Immature natural killer cell (primary cell): ENCODE data around the gene CMTM7. TPM values are rescaled to one million over a fixed set of nuclear protein-coding genes. Genes with fewer than 3 reads are reported as not detected.

Experiments used
- DNase-seq, 3 donors: peaks; one replicate each; pipeline ENCODE4 v3.0.0; 2022; ENCODE audit warnings: mixed read lengths in 1 of 3
- H3K27ac Mint-ChIP-seq, 6 donors: one replicate each; pipeline ENCODE4 v1.8.0; 2020; ENCODE audit warnings: mixed read lengths in 6 of 6, mild to moderate bottlenecking in 5 of 6, inconsistent platforms in 4 of 6, moderate library complexity in 3 of 6
- H3K27me3 Mint-ChIP-seq, 3 donors: one replicate each; pipeline ENCODE4 v1.8.0; 2020 to 2021; ENCODE audit warnings: low read depth in 3 of 3, mild to moderate bottlenecking in 3 of 3, mixed read lengths in 3 of 3, moderate library complexity in 3 of 3, inconsistent platforms in 1 of 3
- H3K36me3 Mint-ChIP-seq, 3 donors: one replicate each; pipeline ENCODE4 v1.8.0; 2020; ENCODE audit warnings: mixed read lengths in 3 of 3, inconsistent platforms in 2 of 3, mild to moderate bottlenecking in 2 of 3
- H3K4me1 Mint-ChIP-seq, 2 donors: one replicate each; pipeline ENCODE4 v1.8.0; 2020; ENCODE audit warnings: inconsistent platforms in 2 of 2, mild to moderate bottlenecking in 2 of 2, mixed read lengths in 2 of 2, moderate library complexity in 1 of 2
- H3K4me3 Mint-ChIP-seq, 5 donors: one replicate each; pipeline ENCODE4 v1.8.0; 2020; ENCODE audit warnings: mild to moderate bottlenecking in 5 of 5, mixed read lengths in 5 of 5, inconsistent platforms in 3 of 5, moderate library complexity in 3 of 5
- H3K9me3 Mint-ChIP-seq, 6 donors: one replicate each; pipeline ENCODE4 v1.8.0; 2020; ENCODE audit warnings: mild to moderate bottlenecking in 6 of 6, mixed read lengths in 6 of 6, inconsistent platforms in 4 of 6, moderate library complexity in 3 of 6
- polyA plus RNA-seq, 3 donors: library from polyadenylated mRNA; unstranded; fragments of 300-500 nt; fragmentation: Illumina TruSeq; gene quantifications; one replicate each; pipeline ENCODE4 v1.2.3, GENCODE V29; 2021

CMTM7 gene
- polyA plus RNA-seq, 3 donors from 2014 or later: 16.8 to 29.8 (median 28.2) TPM

DNA sequence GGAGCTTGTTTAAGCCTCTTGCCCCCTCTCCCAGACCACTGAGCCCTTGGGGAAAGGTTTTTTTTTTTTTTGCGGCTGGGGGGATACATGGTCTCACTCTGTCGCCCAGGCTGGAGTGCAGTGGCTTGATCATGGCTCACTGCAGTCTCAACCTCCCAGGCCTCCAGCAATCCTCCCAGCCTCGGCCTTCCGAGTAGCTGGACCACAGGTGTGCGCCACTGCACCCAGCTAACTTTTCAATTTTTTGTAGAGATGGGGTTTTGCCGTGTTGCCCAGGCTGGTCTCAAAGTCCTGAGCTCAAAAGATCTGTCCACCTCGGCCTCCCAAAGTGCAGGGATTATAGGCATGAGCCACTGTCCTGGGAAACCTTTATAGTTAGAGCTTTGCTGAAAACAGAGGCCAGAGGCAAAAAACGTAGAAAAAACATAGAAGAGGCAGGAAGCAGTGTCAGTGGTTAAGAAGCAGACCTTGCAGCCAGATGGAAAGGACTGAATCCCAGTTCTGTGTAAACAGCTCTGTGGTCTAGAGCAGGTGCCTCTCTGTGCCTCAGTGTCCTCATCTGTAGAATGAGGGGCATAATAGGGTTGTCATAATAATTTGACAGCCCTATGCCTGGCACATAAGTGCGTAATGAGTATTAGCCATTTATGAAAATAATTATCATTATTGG is 33.1 kb downstream of the CMTM7 start:
- peaks cover 1 to 2% (median 2%) of the 10 kb centered on the region in 3 donors for H3K27me3 Mint-ChIP-seq
- H3K27ac Mint-ChIP-seq: peak overlapping the region in 5 of 6 donors; percentile 47 to 74 (median 63)
- peak overlapping the region in 1 of 5 donors; percentile 66 for H3K4me3 Mint-ChIP-seq
- H3K9me3 Mint-ChIP-seq: no peaks in the 10 kb centered on the region
- no peaks in the 10 kb centered on the region for H3K36me3 Mint-ChIP-seq
- DNase-seq: no peak
- peaks cover 73 to 89% of the 10 kb centered on the region in 2 donors for H3K4me1 Mint-ChIP-seq

DNA sequence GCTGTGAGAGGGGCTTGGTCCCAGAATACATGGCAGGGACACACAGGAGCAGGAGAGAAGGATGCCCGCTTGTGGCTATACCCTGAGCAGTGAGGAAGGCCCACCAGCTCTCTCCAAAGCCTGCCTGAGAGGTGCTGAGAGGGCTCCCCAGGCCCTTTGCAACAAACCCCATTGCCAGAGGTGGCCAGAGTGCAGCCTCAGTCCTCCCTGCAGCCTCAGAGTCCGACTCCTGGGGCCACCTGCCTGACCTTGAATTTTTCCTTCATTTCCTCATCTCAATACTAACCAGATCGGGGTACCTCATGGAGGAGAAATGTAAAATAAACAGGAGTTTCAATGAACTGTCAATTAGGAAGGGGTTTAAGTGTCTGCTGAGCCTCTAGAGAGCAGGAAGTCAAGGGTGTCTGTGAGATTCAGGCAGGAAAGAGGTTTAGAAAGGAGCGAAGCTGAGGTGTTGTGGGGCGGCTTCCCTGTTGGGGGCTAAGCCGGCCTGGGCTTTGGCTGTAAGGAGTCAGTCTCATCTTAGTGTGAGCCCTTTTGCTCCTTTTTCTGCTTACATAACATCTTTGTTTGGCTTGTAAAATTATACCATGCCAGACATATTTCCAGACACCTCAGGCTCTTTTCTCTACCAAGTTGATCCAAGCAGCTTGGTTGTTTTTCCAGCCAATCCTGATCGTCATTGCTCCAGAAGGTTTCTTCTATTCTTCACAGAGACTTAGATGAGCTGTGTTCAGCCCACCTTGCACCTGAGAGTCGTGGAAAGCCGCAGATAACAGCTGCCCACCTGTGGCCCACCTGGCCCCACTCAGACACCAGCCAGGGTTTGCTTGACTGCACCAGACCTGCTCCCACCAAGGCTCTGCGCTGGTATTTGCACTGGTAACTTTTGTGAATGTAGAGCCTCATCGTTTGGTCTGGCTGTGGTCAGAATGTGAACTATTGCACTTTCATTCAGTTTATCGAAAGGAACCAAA is 36.7 kb downstream of the CMTM7 start:
- Mint-ChIP-seq H3K9me3 (no peaks in the 10 kb centered on the region), H3K27me3 (peaks cover 0 to 3% (median 2%) of the 10 kb centered on the region in 3 donors), H3K4me3 (peak overlapping the region; percentile 64 to 79 (median 77)), H3K36me3 (no peaks in the 10 kb centered on the region), H3K4me1 (peaks cover 86 to 91% of the 10 kb centered on the region in 2 donors), H3K27ac (peak overlapping the region; percentile 67 to 92 (median 92))
- DNase-seq: peak; percentile 57 to 65 (median 58)

DNA sequence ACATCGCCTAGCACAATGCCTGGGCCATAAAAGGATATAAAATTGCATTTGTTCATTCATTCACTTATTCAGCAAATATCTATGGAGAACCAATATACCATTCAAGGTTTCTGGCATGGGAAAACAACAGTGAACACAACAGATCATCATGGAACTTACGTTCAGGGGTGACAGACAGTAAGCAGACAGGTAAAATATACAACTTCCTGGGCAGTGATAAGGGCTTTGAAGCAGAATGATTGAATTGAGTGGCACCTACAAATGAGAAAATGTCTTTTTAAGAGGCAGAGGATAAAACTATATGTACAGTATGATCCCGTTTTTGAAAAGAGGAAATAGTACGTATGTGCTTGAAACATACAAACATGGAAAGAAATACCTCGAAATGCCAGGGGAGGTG is 39.2 kb downstream of the CMTM7 start:
- Mint-ChIP-seq H3K9me3 (no peaks in the 10 kb centered on the region), H3K27me3 (peaks cover 0 to 3% (median 3%) of the 10 kb centered on the region in 3 donors), H3K4me3 (peak overlapping the region in 2 of 5 donors; percentile 5 to 31), H3K27ac (peak overlapping the region; percentile 14 to 63 (median 34)), H3K4me1 (peaks cover 70 to 72% of the 10 kb centered on the region in 2 donors), H3K36me3 (no peaks in the 10 kb centered on the region)
- no peak for DNase-seq

DNA sequence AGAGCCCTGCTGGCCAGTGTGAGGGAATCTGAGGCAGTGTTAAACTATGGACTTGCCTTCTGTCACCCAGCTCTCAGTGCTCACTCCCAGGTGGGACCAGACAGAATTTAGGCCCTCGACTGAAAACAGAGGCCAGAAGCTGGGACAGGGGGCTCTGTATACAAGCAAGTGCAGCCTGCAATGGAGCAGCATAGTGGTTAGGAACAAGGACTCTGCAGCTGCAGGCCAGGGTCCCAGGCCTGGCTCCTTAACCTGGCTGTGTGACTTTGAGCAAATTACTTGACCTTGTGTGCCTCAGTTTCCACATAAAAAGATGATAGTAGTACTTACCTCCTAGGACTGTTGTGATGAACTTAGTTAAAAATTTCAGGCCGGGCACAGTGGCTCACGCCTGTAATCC is 39.8 kb downstream of the CMTM7 start:
- Mint-ChIP-seq H3K27me3 (peaks cover 0 to 3% (median 3%) of the 10 kb centered on the region in 3 donors), H3K36me3 (no peaks in the 10 kb centered on the region), H3K4me3 (no peak overlapping the region), H3K4me1 (peaks cover 64 to 68% of the 10 kb centered on the region in 2 donors), H3K9me3 (no peaks in the 10 kb centered on the region), H3K27ac (peak overlapping the region in 5 of 6 donors; percentile 29 to 87 (median 41))
- no peak for DNase-seq

DNA sequence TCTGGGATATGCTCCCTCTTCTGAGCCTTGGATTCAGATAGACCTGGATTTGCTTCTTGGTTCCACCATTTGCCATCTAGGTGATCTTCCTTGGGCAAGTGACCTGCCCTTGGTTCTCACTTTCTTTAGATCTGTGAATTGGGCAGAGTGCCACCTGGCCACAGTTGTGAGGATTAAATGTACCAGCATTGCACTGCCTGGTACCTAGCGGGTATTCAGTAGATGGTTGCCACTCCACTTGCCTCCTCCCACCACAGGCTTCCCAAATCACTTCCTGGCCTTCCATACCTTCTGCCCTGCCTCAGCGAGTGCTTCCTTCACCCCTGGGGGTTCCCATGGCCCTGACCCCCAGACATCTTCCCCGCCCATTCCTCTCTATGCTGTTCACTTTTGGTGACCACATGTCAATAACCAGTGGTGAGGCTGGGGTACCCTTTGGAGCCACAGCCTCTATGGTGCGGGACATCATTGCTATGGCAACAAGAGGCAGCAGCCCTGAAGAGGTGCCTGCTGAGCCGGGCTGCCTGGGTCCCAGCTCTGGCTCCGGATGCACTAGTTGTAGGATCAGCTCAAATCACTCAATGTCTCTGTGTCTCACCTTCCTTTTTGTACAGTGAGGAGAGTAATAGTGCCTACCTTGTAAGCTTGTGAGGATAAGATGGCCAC is 40.5 kb downstream of the CMTM7 start:
- no peaks in the 10 kb centered on the region for H3K9me3 Mint-ChIP-seq
- H3K27ac Mint-ChIP-seq: peak overlapping the region; percentile 87 to 96 (median 94)
- peak overlapping the region in 1 of 5 donors; percentile 72 for H3K4me3 Mint-ChIP-seq
- no peaks in the 10 kb centered on the region for H3K36me3 Mint-ChIP-seq
- DNase-seq: no peak
- H3K4me1 Mint-ChIP-seq: peaks cover 57 to 61% of the 10 kb centered on the region in 2 donors
- peaks cover 0 to 3% (median 3%) of the 10 kb centered on the region in 3 donors for H3K27me3 Mint-ChIP-seq

DNA sequence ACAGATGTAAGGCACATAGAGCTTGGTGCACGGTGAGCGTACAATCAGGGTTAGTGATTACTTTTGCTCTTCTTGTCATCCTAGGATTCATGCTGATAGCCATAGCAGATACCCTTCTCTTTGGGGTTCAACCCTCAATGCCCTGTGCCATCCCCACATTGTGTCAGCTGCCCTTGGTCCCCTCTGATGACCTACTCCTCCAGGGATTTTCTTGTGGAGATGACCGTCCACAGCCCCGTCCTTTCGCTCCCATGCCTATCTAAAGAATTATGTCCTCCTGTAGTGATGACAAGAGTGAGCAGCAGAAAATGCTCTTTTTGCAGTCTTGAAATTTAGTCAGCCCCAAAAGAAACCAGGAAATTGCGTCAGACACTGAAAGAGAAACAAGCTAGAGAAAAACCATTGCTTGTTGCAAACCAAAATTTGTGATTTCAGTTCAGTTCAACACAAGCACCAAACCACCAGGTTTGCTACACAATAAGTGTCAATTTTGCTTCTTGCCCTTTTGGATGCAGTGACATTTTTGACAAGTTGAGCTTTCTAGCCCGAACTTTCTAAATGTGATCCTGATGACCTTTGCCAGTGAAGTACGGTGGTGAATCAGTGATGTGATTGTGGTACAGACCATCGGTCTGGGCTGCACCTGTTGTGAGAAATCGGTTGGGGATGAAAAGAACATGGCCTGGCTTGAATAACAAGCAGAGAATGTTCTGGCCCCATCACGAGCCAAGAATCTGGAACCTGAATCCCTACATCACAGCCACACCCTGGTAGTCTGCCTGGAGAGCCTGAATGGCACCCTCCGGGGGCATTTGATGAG is 41.3 kb downstream of the CMTM7 start:
- Mint-ChIP-seq H3K36me3 (no peaks in the 10 kb centered on the region), H3K4me1 (peaks cover 50 to 53% of the 10 kb centered on the region in 2 donors), H3K4me3 (peak overlapping the region; percentile 25 to 85 (median 72)), H3K27ac (peak overlapping the region; percentile 87 to 96 (median 94)), H3K9me3 (no peaks in the 10 kb centered on the region), H3K27me3 (peaks cover 0 to 2% (median 1%) of the 10 kb centered on the region in 3 donors)
- peak; percentile 45 to 58 (median 53) for DNase-seq

DNA sequence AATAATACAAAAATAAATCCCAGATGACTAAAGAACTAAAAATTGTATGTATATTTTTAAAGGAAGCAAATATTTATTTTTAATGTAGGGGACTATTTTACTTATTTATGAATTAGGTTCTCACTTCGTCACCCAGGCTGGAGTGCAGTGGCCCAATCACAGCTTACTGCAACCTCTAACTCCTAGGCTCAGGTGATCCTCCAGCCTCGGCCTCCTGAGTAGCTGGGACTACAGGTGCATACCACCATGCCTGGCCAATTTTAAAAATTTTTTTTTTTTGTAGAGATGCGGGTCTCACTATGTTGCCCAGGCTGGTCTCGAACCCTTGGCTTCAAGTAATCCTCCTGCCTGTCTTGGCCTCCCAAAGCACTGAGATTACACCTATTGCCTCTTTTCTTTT is 42.6 kb downstream of the CMTM7 start:
- Mint-ChIP-seq H3K36me3 (no peaks in the 10 kb centered on the region), H3K27me3 (peaks cover 0 to 2% (median 1%) of the 10 kb centered on the region in 3 donors), H3K9me3 (no peaks in the 10 kb centered on the region), H3K27ac (no peak overlapping the region), H3K4me3 (no peak overlapping the region), H3K4me1 (peaks cover 41 to 43% of the 10 kb centered on the region in 2 donors)
- no peak for DNase-seq

DNA sequence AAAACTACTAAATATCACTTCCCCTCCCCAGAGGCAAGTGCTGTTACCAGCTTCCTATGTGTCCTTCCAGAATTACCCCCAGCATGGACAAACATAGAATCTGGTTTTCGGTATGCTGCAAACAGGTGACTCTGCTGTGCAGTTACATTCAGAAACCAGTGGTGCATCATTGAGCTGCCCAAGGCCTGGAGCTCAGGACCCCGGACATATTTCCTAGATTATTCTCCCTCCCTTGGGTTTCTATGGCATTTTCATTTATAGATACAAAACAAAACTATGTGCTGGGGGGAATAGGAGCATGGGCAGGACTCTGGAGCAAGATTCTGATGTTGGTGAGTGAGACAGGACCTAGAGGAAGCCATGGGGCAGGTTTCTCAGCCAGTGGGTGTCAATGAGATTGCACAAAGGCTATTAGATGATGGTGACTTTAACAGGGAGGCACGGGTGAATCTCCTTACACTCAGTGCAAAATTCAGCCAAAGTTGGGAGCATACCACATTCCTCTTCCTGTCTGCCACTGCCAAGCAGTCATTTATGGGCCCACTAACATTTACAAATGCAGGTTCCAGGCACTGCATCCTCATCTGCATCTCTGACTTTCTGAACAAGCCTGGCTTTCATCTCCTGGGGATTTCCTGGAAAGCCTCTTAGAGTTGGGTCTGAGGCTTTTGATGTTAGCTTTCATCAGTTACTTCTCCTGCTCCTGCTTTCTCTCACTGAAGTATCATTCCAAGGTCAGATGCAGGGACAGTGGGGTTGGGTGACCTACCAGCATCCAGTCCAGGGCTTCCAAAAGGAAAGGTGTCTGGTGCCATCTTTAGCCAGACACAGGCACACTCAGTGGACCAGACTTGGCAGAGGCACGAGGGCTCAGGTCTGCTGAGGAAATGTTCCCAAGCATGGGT is 44.5 kb downstream of the CMTM7 start:
- Mint-ChIP-seq H3K9me3 (no peaks in the 10 kb centered on the region), H3K36me3 (no peaks in the 10 kb centered on the region), H3K27ac (peak overlapping the region in 4 of 6 donors; percentile 34 to 63 (median 42)), H3K4me1 (peaks cover 24 to 28% of the 10 kb centered on the region in 2 donors), H3K4me3 (peak overlapping the region in 1 of 5 donors; percentile 8), H3K27me3 (peaks cover 0 to 2% (median 1%) of the 10 kb centered on the region in 3 donors)
- no peak for DNase-seq

DNA sequence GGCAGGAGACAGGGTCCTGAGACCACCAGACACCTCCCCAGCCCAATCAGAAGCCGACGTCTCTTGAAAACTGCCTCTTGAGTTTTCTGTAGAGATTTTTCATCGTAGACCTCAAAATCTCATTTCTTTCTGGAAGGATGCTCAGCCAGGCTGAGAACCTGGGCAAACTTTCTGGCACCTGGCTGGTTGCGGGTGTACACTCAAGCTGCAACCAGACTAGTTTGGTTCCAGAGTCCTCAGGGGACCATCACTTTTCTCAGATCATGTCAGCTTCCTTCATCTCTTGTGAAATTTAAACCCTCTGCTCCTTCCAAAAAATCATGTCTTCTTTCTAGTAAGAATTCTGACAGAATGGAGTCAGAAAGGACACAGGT is 45.1 kb downstream of the CMTM7 start:
- no peak overlapping the region for H3K27ac Mint-ChIP-seq
- no peaks in the 10 kb centered on the region for H3K9me3 Mint-ChIP-seq
- no peaks in the 10 kb centered on the region for H3K36me3 Mint-ChIP-seq
- H3K4me3 Mint-ChIP-seq: no peak overlapping the region
- peaks cover 0 to 2% (median 1%) of the 10 kb centered on the region in 3 donors for H3K27me3 Mint-ChIP-seq
- peaks cover 19 to 25% of the 10 kb centered on the region in 2 donors for H3K4me1 Mint-ChIP-seq
- DNase-seq: no peak

DNA sequence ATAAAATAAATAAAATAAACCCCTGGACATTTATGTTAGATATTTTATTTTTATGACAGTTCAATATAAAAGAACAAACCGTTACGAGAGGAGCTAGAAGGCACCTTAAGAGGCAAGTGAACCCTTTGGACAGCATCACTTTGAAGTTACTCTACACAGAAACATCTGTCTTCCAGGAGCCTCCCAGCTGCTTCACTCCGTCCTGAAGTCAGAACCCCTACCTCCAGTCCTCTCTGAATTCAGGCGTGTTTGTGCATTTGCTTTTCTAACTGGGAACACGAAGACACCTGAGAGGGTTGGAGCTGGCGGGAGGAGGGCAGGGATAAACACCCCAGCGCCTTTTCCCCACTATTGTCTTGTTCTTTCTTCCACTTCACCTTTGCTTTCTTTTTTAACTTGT is 46.2 kb downstream of the CMTM7 start:
- Mint-ChIP-seq H3K27me3 (peaks cover 0 to 1% (median 0%) of the 10 kb centered on the region in 3 donors), H3K27ac (no peak overlapping the region), H3K9me3 (no peaks in the 10 kb centered on the region), H3K4me3 (no peak overlapping the region), H3K4me1 (peaks cover 9 to 18% of the 10 kb centered on the region in 2 donors), H3K36me3 (peaks cover 0 to 4% (median 4%) of the 10 kb centered on the region in 3 donors)
- no peak for DNase-seq

DNA sequence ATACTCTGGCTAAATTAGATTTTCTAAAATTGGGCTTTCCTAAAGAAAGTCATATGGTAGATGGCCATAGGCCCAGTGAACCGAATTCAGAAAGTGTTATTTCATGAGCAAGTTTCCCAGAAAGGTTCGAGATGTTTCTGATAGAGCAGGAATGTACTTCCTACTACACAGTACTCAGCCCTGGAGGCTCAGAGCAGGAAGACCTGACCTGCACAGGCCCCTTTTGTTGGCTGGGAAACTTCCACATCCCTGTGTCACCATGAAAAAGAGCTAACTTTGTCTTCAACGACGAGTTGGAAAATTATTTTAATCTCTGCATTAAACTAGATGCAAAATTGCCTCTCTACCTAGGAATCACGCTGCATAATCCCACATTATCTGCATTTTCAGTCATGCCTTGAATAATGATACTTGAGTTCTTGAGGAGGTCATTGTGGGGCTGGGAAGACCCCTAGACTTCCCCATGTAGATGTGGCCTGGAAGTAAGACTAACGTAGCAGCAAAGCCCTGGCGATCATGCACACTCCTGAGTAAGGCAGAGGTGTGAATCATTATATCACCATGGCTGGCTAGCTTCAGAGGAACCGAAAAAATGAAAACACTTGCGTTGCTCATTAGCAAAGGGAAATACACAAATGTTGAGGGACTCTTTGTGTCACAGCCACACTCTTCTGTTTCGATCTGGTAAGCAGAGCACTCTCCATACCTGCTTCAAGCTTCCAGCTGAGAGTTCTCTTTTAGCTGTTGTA is 47.1 kb downstream of the CMTM7 start:
- H3K4me3 Mint-ChIP-seq: peak overlapping the region in 1 of 5 donors; percentile 29

More for the DNA sequence above, 47.1 kb downstream of the CMTM7 start:
- Mint-ChIP-seq H3K9me3 (no peaks in the 10 kb centered on the region), H3K27me3 (no peaks in the 10 kb centered on the region), H3K27ac (peak overlapping the region in 2 of 6 donors; percentile 60 to 64), H3K4me1 (peaks cover 7 to 18% of the 10 kb centered on the region in 2 donors), H3K36me3 (peaks cover 0 to 5% (median 4%) of the 10 kb centered on the region in 3 donors)
- no peak for DNase-seq
